Esophagus squamous epithelium (tissue), 5 donors: ENCODE data around the gene SHCBP1. TPM values are rescaled to one million over a fixed set of nuclear protein-coding genes. Genes with fewer than 3 reads are reported as not detected.
"Not testable (repeated sequence)": the region's sequence is repeated elsewhere in the genome, so short reads cannot be mapped to it uniquely, and the experiment has no call there.

ENCODE experiments used
- DNase-seq: peaks from one replicate; lab custom pipeline; 2025; lab: John Stamatoyannopoulos, UW
- H3K27ac ChIP-seq, 4 donors: fragments of 200-600 bp; sonication (generic); one replicate each; pipeline ENCODE4 v1.5.1; 2016 to 2019; ENCODE audit warnings: mild to moderate bottlenecking in 1 of 4
- H3K27me3 ChIP-seq, 4 donors: fragments of 200-600 bp; sonication (generic); 1 replicate in 3 of 4; 2 replicates in 1 of 4; pipeline versions ENCODE4 v1.5.1 to v1.6.0; 2017 to 2021; ENCODE audit warnings: antibody characterized with exemption in 1 of 4
- H3K36me3 ChIP-seq, 3 donors: fragments of 200-600 bp; sonication (generic); one replicate each; pipeline ENCODE4 v1.5.1; 2016 to 2019
- H3K4me1 ChIP-seq, 3 donors: fragments of 200-600 bp; sonication (generic); one replicate each; pipeline ENCODE4 v1.5.1; 2017 to 2019
- H3K4me3 ChIP-seq, 4 donors: fragments of 200-600 bp; sonication (generic); 1 replicate in 3 of 4; 2 replicates in 1 of 4; pipeline ENCODE4 v1.5.1; 2016 to 2019; ENCODE audit warnings: mild to moderate bottlenecking in 2 of 4, moderate library complexity in 1 of 4
- H3K9me3 ChIP-seq, 3 donors: fragments of 200-600 bp; sonication (generic); one replicate each; pipeline ENCODE4 v1.5.1; 2016 to 2019
- POLR2A ChIP-seq, 4 donors: fragments of 450-650 bp; IDR thresholded peaks; one replicate each; pipeline ENCODE4 v1.6.1; 2017; ENCODE audit warnings: antibody characterized with exemption in 4 of 4, mild to moderate bottlenecking in 4 of 4, moderate library complexity in 3 of 4
- WGBS, 2 donors: methylation state at CpG; one replicate each; pipeline ENCODE4 v1.1.5; 2018; 5-methylcytosine and 5-hydroxymethylcytosine counted together
- intact Hi-C: fragments of 100-400 bp; cut with DNase I; formaldehyde crosslinking; loops from one replicate; pipeline ENCODE4 v1.15.0; 2022
- small RNA-seq, 4 donors: library from RNA; depleted of rRNA; stranded (forward); fragments of <200 nt; gene quantifications; one replicate each; pipeline ENCODE3, GENCODE V24; 2016
- total RNA-seq, 4 donors: library from RNA; depleted of rRNA; stranded (reverse); fragments of >200 nt; gene quantifications; one replicate each; pipeline ENCODE4 v1.1.0, GENCODE V29; 2016
- TF ChIP-seq, protein P1 (sequence below), 6 experiments: fragments of 450-650 bp in 4 of 6; fragments of 200-600 bp in 2 of 6; sonication (generic) in 2 of 6; IDR thresholded peaks; one replicate each; pipeline ENCODE4 v1.5.1; 2016 to 2019; ENCODE audit warnings: antibody characterized with exemption in 6 of 6, mild to moderate bottlenecking in 4 of 6, moderate library complexity in 4 of 6
- donor health status: DM: yes; HTN: yes; CAD: no.

SHCBP1 gene
- total RNA-seq, 4 donors from 2014 or later, result 1.9 to 13.7 (median 6.9) TPM

DNA sequence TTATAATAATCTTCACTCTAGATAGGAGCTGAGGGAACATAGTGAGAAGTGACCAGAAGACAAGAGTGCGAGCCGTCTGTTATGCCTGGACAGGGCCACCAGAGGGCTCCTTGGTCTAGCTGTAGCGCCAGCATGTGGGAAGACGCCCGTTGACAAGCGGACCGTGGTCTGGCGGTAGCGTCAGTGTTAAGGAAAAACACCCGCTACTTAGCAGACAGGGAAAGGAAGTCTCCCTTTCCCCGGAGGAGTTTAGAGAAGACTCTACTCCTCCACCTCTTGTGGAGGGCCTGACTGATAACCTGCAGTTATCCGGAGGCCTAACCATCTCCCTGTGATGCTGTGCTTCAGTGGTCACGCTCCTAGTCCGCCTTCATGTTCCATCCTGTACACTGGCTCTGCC is 66.7 kb downstream of the SHCBP1 start:
- H3K36me3 ChIP-seq, intact Hi-C loops, DNase-seq, H3K27ac ChIP-seq, H3K4me1 ChIP-seq, H3K9me3 ChIP-seq, H3K4me3 ChIP-seq: not testable (repeated sequence)
- peaks cover 0 to 24% (median 0%) of the 10 kb centered on the region in 4 donors for H3K27me3 ChIP-seq
- TF ChIP-seq, protein P1, sequence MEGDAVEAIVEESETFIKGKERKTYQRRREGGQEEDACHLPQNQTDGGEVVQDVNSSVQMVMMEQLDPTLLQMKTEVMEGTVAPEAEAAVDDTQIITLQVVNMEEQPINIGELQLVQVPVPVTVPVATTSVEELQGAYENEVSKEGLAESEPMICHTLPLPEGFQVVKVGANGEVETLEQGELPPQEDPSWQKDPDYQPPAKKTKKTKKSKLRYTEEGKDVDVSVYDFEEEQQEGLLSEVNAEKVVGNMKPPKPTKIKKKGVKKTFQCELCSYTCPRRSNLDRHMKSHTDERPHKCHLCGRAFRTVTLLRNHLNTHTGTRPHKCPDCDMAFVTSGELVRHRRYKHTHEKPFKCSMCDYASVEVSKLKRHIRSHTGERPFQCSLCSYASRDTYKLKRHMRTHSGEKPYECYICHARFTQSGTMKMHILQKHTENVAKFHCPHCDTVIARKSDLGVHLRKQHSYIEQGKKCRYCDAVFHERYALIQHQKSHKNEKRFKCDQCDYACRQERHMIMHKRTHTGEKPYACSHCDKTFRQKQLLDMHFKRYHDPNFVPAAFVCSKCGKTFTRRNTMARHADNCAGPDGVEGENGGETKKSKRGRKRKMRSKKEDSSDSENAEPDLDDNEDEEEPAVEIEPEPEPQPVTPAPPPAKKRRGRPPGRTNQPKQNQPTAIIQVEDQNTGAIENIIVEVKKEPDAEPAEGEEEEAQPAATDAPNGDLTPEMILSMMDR (IDR thresholded peaks at IDR 0.05), result peak; percentile 33 to 71 (median 60)
- WGBS, 2 donors, result 14 to 23% methylated on average over 14 of the region's 14 CpGs

DNA sequence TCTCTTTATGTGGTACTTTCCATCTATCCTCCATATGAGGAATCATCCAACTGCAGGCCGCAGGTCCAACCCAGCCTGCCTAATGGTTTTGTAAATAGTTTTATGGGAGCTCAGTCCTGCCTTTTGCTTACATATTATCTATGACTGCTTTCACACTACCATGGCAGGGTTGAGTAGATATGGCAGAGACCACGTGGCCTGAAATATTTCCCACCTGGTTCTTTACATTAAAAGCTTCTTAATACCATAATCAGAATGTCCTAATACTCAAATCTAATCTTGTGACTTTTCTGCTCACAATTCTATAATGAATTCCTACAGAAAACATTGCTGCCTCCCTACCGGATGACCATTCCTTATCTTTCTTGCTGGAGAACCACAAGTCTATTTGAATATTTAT is 71.7 kb downstream of the SHCBP1 start:
- Histone ChIP-seq H3K4me1 (no peaks in the 10 kb centered on the region), H3K27me3 (peaks cover 0 to 8% (median 0%) of the 10 kb centered on the region in 4 donors), H3K4me3 (no peak overlapping the region), H3K27ac (no peak overlapping the region), H3K9me3 (no peaks in the 10 kb centered on the region), H3K36me3 (no peaks in the 10 kb centered on the region)
- intact Hi-C loops, result no loop called here
- DNase-seq, result no peak
- 47 to 64% methylated on average over 3 of the region's 3 CpGs for WGBS, 2 donors
- TF ChIP-seq POLR2A (IDR thresholded peaks at IDR 0.05), result no peak

Small RNAs within 50 kb of the gene (small RNA-seq; reads per million reads assigned to genes)
- gene RNU6-845P, result 0 reads per million in 4 donors

Other genes with a start within 250 kb of the SHCBP1 start
- gene VPS35, start 67.8 kb upstream of the SHCBP1 start, total RNA-seq, result 100 to 1,000 TPM in 1 of 4 donors, 10 to 100 TPM in 3; 34.0 to 129 (median 88.0) TPM
- gene ORC6, start 68.3 kb upstream of the SHCBP1 start, total RNA-seq, result 10 to 100 TPM in 2 of 4 donors, 1 to 10 TPM in 2; 3.4 to 12.6 (median 7.7) TPM
- gene MYLK3, start 127.0 kb upstream of the SHCBP1 start, total RNA-seq, result under 1 TPM in 3 of 4 donors, not detected in 1; 0.03 to 0.19 (median 0.08) TPM
- 1 to 10 TPM; 5.7 to 7.6 (median 7.0) TPM for gene C16orf87, start 209.8 kb upstream of the SHCBP1 start, total RNA-seq